Measurements from ENCODE around the gene AXIN2.

DNA sequence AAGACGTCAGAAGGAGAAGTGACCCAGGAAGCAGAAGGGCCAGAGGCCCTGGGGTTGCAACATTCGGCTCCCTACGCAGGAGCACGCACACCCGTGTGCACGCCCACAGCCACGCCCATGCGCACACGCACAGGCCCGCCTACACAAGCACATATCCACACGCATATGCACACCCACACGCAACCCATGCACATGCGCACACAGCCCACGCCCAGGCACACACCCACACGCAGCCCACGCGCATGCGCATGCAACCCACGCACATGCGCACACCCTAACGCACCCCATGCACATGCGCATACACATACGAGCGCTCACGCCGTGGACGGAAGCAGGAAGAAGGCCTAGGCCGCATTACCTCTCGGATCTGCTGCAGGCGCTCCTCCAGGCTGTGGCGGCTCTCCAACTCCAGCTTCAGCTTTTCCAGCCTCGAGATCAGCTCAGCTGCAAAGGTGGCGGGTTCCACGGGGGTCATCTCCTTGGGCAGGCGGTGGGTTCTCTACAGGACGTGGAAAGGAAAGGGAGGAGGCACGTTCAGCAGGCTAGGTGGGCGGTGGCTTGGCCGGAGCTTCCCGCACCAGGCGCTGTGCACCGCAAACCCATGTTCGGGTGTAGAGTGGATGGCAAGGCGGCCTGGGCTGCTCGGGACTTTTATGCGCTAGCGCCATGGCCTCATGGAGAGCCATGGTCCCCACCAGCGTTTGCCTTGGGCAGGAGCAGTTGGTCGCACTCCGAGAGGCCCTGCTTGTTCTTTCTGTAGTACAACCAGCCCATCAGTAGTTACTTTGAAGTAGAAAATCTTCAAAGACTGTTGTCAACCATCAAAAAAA, 23.4 kb downstream of the AXIN2 start:
- TF ChIP-seq, protein P1, sequence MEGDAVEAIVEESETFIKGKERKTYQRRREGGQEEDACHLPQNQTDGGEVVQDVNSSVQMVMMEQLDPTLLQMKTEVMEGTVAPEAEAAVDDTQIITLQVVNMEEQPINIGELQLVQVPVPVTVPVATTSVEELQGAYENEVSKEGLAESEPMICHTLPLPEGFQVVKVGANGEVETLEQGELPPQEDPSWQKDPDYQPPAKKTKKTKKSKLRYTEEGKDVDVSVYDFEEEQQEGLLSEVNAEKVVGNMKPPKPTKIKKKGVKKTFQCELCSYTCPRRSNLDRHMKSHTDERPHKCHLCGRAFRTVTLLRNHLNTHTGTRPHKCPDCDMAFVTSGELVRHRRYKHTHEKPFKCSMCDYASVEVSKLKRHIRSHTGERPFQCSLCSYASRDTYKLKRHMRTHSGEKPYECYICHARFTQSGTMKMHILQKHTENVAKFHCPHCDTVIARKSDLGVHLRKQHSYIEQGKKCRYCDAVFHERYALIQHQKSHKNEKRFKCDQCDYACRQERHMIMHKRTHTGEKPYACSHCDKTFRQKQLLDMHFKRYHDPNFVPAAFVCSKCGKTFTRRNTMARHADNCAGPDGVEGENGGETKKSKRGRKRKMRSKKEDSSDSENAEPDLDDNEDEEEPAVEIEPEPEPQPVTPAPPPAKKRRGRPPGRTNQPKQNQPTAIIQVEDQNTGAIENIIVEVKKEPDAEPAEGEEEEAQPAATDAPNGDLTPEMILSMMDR (conservative IDR thresholded peaks at IDR 0.05; ENCODE audit: low read length), result no peak
- TF ChIP-seq EZH2phosphoT487 (IDR thresholded peaks at IDR 0.05; ENCODE audit: borderline replicate concordance), result no peak
